ENCODE results near the gene CFAP298.

DNA sequence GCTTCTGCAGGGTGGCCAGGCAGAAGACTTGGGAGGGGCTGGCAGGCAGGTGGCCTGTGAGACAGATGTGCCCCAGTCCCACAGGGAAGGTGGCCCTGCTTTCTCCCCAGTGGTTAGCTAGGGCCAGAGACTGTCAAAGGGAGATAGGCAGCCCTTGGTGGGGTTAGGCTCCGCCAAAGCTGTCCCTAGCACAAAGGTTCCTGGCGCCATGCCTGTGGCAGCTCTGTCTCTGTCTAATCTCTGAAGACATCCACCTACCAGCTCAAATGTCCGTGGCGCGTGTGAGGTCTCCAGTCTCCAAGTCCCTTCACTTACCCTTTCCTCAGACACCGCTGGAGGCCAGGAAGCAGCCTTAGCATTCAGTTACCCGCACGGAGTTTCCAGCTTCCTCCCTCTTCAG, 44.6 kb downstream of the CFAP298 start:
- TF ChIP-seq, protein P1, sequence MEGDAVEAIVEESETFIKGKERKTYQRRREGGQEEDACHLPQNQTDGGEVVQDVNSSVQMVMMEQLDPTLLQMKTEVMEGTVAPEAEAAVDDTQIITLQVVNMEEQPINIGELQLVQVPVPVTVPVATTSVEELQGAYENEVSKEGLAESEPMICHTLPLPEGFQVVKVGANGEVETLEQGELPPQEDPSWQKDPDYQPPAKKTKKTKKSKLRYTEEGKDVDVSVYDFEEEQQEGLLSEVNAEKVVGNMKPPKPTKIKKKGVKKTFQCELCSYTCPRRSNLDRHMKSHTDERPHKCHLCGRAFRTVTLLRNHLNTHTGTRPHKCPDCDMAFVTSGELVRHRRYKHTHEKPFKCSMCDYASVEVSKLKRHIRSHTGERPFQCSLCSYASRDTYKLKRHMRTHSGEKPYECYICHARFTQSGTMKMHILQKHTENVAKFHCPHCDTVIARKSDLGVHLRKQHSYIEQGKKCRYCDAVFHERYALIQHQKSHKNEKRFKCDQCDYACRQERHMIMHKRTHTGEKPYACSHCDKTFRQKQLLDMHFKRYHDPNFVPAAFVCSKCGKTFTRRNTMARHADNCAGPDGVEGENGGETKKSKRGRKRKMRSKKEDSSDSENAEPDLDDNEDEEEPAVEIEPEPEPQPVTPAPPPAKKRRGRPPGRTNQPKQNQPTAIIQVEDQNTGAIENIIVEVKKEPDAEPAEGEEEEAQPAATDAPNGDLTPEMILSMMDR (IDR thresholded peaks at IDR 0.05 in 8 of 11, conservative IDR thresholded peaks at IDR 0.05 in 3 of 11), result no peak
- TF ChIP-seq POLR2A (IDR thresholded peaks at IDR 0.05), result no peak

Measured in spleen (tissue), 7 donors.